Mesothelial cell of epicardium (in vitro differentiated cells): ENCODE data around the gene PLEKHA5. TPM values are rescaled to one million over a fixed set of nuclear protein-coding genes. Genes with fewer than 3 reads are reported as not detected.

Experiments used
- DNase-seq, 2 experiments: peaks; one replicate each; pipeline ENCODE4 v3.0.0; 2021; ENCODE audit warnings: low spot score in 2 of 2; ENCODE audit not compliant: unreplicated experiment in 2 of 2
- H3K27ac Mint-ChIP-seq: 2 replicates; pipeline ENCODE4 v1.8.0; 2021; ENCODE audit warnings: mixed read lengths
- H3K27me3 Mint-ChIP-seq: 2 replicates; pipeline ENCODE4 v1.8.0; 2021; ENCODE audit warnings: low read depth, mixed read lengths
- H3K36me3 Mint-ChIP-seq: 2 replicates; pipeline ENCODE4 v1.8.0; 2021; ENCODE audit warnings: mixed read lengths
- H3K4me1 Mint-ChIP-seq: 2 replicates; pipeline ENCODE4 v1.8.0; 2021; ENCODE audit warnings: mixed read lengths
- H3K4me3 Mint-ChIP-seq: 2 replicates; pipeline ENCODE4 v1.8.0; 2021; ENCODE audit warnings: mild to moderate bottlenecking, moderate library complexity, mixed read lengths
- H3K9me3 Mint-ChIP-seq: 2 replicates; pipeline ENCODE4 v1.8.0; 2021; ENCODE audit warnings: mixed read lengths
- total RNA-seq: library from RNA; stranded (reverse); gene quantifications from 3 replicates; pipeline ENCODE4 v1.2.1, GENCODE V29; 2021
- TF ChIP-seq, protein P1 (sequence below): fragments of 200-600 bp; sonication (generic); IDR thresholded peaks from one replicate; pipeline ENCODE4 v1.5.0; 2021; ENCODE audit warnings: antibody characterized with exemption; ENCODE audit not compliant: unreplicated experiment

The PLEKHA5 gene
- total RNA-seq, 1 donor from 2014 or later, result 52.0 TPM

DNA sequence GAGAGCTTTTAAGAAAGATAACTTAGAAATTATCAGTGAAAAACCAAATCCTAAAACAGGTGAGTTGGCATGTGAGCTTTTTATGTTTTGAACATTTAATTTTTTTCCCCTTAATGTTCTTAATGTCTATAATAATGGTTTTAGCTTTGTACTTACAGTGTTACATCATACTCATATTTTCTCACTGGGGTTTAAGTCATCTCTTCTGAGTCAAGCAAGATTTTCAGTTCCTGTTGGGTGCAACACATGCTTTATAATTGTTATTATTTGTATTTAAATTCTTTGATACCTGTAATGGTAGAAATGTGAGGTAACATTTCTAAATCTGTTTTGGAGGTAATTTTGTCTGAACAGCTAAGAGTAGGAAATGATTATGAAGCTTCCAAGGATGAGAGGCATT is 113.0 kb downstream of the PLEKHA5 start:
- Mint-ChIP-seq H3K4me1 (peaks cover 13% of the 10 kb centered on the region), H3K4me3 (no peak overlapping the region), H3K9me3 (no peaks in the 10 kb centered on the region), H3K36me3 (no peaks in the 10 kb centered on the region), H3K27me3 (no peaks in the 10 kb centered on the region), H3K27ac (no peak overlapping the region)
- DNase-seq, result no peak
- TF ChIP-seq, protein P1, sequence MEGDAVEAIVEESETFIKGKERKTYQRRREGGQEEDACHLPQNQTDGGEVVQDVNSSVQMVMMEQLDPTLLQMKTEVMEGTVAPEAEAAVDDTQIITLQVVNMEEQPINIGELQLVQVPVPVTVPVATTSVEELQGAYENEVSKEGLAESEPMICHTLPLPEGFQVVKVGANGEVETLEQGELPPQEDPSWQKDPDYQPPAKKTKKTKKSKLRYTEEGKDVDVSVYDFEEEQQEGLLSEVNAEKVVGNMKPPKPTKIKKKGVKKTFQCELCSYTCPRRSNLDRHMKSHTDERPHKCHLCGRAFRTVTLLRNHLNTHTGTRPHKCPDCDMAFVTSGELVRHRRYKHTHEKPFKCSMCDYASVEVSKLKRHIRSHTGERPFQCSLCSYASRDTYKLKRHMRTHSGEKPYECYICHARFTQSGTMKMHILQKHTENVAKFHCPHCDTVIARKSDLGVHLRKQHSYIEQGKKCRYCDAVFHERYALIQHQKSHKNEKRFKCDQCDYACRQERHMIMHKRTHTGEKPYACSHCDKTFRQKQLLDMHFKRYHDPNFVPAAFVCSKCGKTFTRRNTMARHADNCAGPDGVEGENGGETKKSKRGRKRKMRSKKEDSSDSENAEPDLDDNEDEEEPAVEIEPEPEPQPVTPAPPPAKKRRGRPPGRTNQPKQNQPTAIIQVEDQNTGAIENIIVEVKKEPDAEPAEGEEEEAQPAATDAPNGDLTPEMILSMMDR, result no peak

DNA sequence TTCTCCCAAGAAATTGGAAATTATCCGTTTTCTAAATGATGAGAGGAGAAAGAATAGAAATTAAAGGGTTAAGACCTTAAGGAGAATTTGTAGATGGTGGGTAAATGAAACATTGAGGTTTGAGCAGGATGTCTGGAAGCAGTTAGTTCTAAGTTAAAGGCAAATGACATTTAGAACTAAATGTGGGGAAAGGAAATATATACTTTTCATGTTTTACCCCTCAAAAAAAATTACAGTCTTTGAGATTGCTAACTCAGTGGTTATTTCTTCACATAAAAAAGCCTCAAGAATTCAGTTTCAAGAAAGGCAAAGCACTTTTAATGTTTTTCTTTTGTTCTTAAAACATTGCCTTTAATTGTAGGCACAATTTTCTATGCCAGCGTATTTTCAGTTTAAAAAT is 114.0 kb downstream of the PLEKHA5 start:
- peaks cover 12% of the 10 kb centered on the region for H3K4me1 Mint-ChIP-seq
- no peak overlapping the region for H3K27ac Mint-ChIP-seq
- DNase-seq, result no peak
- H3K27me3 Mint-ChIP-seq, result no peaks in the 10 kb centered on the region
- H3K4me3 Mint-ChIP-seq, result no peak overlapping the region
- H3K9me3 Mint-ChIP-seq, result no peaks in the 10 kb centered on the region
- H3K36me3 Mint-ChIP-seq, result no peaks in the 10 kb centered on the region
- TF ChIP-seq, protein P1, result no peak

DNA sequence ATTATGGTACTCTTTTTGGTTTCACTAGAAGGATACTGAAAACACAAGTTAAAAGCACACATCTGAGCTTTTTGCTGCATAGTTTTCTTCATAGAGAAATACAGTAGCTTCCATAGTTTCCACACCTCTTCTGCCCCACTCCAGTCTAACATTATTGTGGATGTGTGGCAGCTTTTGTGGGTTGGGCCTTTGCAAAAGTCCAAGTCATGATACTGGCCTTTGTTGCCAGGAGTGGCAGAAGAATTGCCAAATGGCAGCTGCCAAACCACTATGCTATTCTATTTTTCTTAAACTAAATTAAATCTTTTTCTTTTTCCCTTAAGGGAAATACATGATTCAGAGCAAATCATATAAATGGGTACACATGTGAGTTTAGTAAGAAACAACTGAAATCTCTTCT is 114.8 kb downstream of the PLEKHA5 start:
- Mint-ChIP-seq H3K9me3 (no peaks in the 10 kb centered on the region), H3K27me3 (no peaks in the 10 kb centered on the region), H3K4me3 (no peak overlapping the region), H3K4me1 (peaks cover 7% of the 10 kb centered on the region), H3K27ac (no peak overlapping the region), H3K36me3 (no peaks in the 10 kb centered on the region)
- TF ChIP-seq, protein P1, result no peak
- DNase-seq, result no peak

DNA sequence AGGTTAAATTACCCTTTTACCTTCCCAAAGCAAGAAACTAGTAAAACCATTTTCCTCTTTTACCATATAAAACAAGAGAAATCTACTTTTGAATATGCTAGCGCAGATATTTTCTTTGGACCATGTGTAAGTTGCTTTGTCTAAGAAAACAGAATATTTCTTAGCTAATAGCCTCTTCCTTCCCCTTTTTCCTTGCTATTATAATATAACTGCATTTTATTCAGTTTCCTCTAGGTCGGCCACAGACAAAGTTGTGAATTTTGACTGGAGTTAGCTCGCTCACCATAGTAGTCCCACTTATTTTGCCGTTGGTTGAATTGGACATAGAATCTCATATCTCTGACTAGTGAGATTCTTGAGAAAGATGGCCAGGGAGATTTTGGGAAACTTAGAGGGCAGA is 115.6 kb downstream of the PLEKHA5 start:
- Mint-ChIP-seq H3K27me3 (no peaks in the 10 kb centered on the region), H3K27ac (no peak overlapping the region), H3K4me3 (no peak overlapping the region), H3K9me3 (no peaks in the 10 kb centered on the region), H3K4me1 (peaks cover 7% of the 10 kb centered on the region), H3K36me3 (no peaks in the 10 kb centered on the region)
- no peak for DNase-seq
- TF ChIP-seq, protein P1, result no peak

DNA sequence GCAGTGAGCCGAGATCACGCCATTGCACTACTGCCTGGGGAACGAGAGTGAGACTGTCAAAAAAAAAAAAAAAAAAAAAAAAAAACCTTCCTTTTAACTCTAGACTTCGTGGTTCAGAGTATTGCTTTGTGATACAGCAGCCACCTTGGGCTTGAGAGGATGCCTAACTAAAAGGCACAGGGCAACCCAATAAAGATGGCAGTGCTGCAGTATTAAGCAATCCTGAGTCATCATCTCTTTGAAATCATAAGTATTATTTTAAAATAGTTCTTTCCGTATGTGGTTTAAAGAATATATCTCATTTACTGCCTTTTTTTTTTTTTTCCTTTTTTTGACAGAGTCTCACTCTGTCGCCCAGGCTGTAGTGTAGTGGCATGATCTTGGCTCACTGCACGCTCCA is 116.1 kb downstream of the PLEKHA5 start:
- DNase-seq, result no peak
- no peaks in the 10 kb centered on the region for H3K9me3 Mint-ChIP-seq
- no peak overlapping the region for H3K4me3 Mint-ChIP-seq
- H3K4me1 Mint-ChIP-seq, result peaks cover 7% of the 10 kb centered on the region
- no peak overlapping the region for H3K27ac Mint-ChIP-seq
- no peaks in the 10 kb centered on the region for H3K27me3 Mint-ChIP-seq
- H3K36me3 Mint-ChIP-seq, result no peaks in the 10 kb centered on the region
- TF ChIP-seq, protein P1, result no peak

DNA sequence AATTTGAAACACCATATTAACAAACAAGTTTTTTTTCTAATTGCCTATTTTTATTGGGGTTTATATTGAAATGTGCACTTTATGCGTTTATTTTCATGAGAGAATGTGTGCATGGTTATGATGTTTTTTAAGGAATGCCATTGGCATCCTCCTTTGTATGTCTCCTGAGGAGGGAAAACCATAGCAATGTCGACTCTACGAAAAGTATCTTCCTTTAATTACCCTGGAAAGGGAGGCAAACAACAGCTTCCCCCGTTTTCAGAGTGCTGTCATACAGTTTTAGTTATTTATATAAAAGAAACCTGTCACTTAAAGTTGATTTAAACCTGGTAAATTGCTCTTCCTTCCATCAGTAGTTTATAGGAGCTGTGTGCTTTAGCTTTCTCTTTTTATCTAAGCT is 117.4 kb downstream of the PLEKHA5 start:
- H3K4me1 Mint-ChIP-seq, result peaks cover 6% of the 10 kb centered on the region
- H3K4me3 Mint-ChIP-seq, result no peak overlapping the region
- no peaks in the 10 kb centered on the region for H3K27me3 Mint-ChIP-seq
- H3K36me3 Mint-ChIP-seq, result no peaks in the 10 kb centered on the region
- no peak overlapping the region for H3K27ac Mint-ChIP-seq
- no peak for DNase-seq
- no peaks in the 10 kb centered on the region for H3K9me3 Mint-ChIP-seq
- TF ChIP-seq, protein P1, result no peak
